ENCODE results near the gene CAPN15. TPM values are rescaled to one million over a fixed set of nuclear protein-coding genes. Genes with fewer than 3 reads are reported as not detected.
"Not testable (repeated sequence)": the region's sequence is repeated elsewhere in the genome, so short reads cannot be mapped to it uniquely, and the experiment has no call there.

CAPN15 gene
- polyA plus RNA-seq: 10 to 100 TPM in 2 of 3 donors, 1 to 10 TPM in 1; 9.2 to 30.7 (median 10.1) TPM

- Mint-ChIP-seq H3K4me1 (peaks cover 44 to 48% of the 10 kb centered on the region in 2 donors), H3K27ac (peak within 1 kb of the TSS; percentile 95 to 98 (median 97)), H3K4me3 (peak within 1 kb of the TSS; percentile 93 to 99 (median 96)), H3K9me3 (no peaks in the 10 kb centered on the region), H3K27me3 (ENCODE audit: low read depth in 3 of 3) (peaks cover 2 to 20% (median 3%) of the 10 kb centered on the region in 3 donors), H3K36me3 (no peaks in the 10 kb centered on the region)
- DNase-seq: peak; percentile 89 to 91 (median 90)
These were observed at the start of gene CAPN15 for GRCh38 chr16:527015-527903. Gene CAPN15 (plus strand): TSS chr16:527712. CDS start chr16:546839, 19,127 bp downstream.

- H3K4me1 Mint-ChIP-seq; H3K27ac Mint-ChIP-seq; H3K4me3 Mint-ChIP-seq; DNase-seq; H3K36me3 Mint-ChIP-seq; H3K27me3 Mint-ChIP-seq (ENCODE audit: low read depth in 3 of 3); H3K9me3 Mint-ChIP-seq: not testable (repeated sequence)
These were observed 49.2 kb upstream of the CAPN15 start for GRCh38 chr16:478287-478686.

- Mint-ChIP-seq H3K27ac (no peak overlapping the region), H3K4me1 (no peaks in the 10 kb centered on the region), H3K9me3 (no peaks in the 10 kb centered on the region), H3K27me3 (ENCODE audit: low read depth in 3 of 3) (peaks cover 0 to 3% (median 0%) of the 10 kb centered on the region in 3 donors), H3K4me3 (no peak overlapping the region), H3K36me3 (peaks cover under 1 to 5% (median under 1%) of the 10 kb centered on the region in 3 donors)
- no peak for DNase-seq
These were observed 44.9 kb upstream of the CAPN15 start for GRCh38 chr16:482468-483185.

GRCh38 chr16:483341-484075 is 44.0 kb upstream of the CAPN15 start:
- peaks cover 0 to 3% (median 0%) of the 10 kb centered on the region in 3 donors for H3K27me3 Mint-ChIP-seq (ENCODE audit: low read depth in 3 of 3)
- H3K4me3 Mint-ChIP-seq: no peak overlapping the region
- peaks cover 4 to 8% (median 4%) of the 10 kb centered on the region in 3 donors for H3K36me3 Mint-ChIP-seq
- no peaks in the 10 kb centered on the region for H3K9me3 Mint-ChIP-seq
- DNase-seq: no peak
- H3K27ac Mint-ChIP-seq: no peak overlapping the region
- H3K4me1 Mint-ChIP-seq: no peaks in the 10 kb centered on the region

DNA sequence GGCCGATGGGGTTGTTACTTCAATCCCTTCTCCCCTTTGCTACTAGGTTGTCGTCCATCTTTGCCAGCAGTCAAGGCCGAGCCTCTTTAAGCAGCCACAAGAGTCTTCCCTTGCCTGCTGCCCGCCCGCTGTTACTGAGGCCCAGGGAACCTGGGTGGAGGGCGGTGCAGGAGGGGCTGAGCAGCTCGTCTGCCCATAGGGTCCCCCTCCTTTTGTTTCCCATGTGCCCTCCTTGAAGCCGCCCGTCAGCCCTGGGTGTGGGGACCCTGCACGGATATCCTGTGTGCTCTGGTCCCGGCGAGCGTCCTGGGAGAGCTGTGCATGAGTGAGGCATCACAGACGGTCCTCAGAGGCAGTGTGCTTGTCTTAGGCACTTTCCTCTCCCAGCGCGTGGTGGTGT is 37.9 kb upstream of the CAPN15 start:
- DNase-seq: no peak
- no peaks in the 10 kb centered on the region for H3K9me3 Mint-ChIP-seq
- H3K4me3 Mint-ChIP-seq: no peak overlapping the region
- no peaks in the 10 kb centered on the region for H3K4me1 Mint-ChIP-seq
- H3K27me3 Mint-ChIP-seq (ENCODE audit: low read depth in 3 of 3): peaks cover 0 to 2% (median 0%) of the 10 kb centered on the region in 3 donors
- no peak overlapping the region for H3K27ac Mint-ChIP-seq
- peaks cover 4 to 8% (median 4%) of the 10 kb centered on the region in 3 donors for H3K36me3 Mint-ChIP-seq

GRCh38 chr16:490768-491167 is 36.7 kb upstream of the CAPN15 start:
- Mint-ChIP-seq H3K27ac (no peak overlapping the region), H3K27me3 (ENCODE audit: low read depth in 3 of 3) (peaks cover 0 to 2% (median 0%) of the 10 kb centered on the region in 3 donors), H3K4me1 (no peaks in the 10 kb centered on the region), H3K4me3 (no peak overlapping the region), H3K9me3 (no peaks in the 10 kb centered on the region), H3K36me3 (peaks cover 4 to 8% (median 4%) of the 10 kb centered on the region in 3 donors)
- DNase-seq: no peak

- Mint-ChIP-seq H3K9me3 (no peaks in the 10 kb centered on the region), H3K36me3 (peaks cover 4 to 8% (median 4%) of the 10 kb centered on the region in 3 donors), H3K27ac (no peak overlapping the region), H3K27me3 (ENCODE audit: low read depth in 3 of 3) (peaks cover 0 to 2% (median 0%) of the 10 kb centered on the region in 3 donors), H3K4me3 (no peak overlapping the region), H3K4me1 (no peaks in the 10 kb centered on the region)
- no peak for DNase-seq
These were observed 36.1 kb upstream of the CAPN15 start for GRCh38 chr16:491220-491919.

GRCh38 chr16:492211-492875 is 35.2 kb upstream of the CAPN15 start:
- H3K27me3 Mint-ChIP-seq (ENCODE audit: low read depth in 3 of 3): peaks cover 0 to 2% (median 0%) of the 10 kb centered on the region in 3 donors

DNA sequence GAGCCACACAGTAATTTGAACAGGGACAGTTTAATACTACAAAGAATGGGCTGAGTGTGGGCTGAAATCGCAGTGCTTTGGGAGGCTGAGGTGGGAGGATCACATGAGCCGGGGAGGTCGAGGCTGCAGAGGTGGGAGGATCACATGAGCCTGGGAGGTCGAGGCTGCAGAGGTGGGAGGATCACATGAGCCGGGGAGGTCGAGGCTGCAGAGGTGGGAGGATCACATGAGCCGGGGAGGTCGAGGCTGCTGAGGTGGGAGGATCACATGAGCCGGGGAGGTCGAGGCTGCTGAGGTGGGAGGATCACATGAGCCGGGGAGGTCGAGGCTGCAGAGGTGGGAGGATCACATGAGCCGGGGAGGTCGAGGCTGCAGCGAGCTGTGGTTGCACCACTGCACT is 32.8 kb upstream of the CAPN15 start:
- H3K27me3 Mint-ChIP-seq (ENCODE audit: low read depth in 3 of 3); H3K36me3 Mint-ChIP-seq; H3K9me3 Mint-ChIP-seq; H3K4me1 Mint-ChIP-seq; DNase-seq; H3K4me3 Mint-ChIP-seq: not testable (repeated sequence)
- peak overlapping the region in 1 of 6 donors; percentile 39 for H3K27ac Mint-ChIP-seq

More at GRCh38 chr16:492211-492875, 35.2 kb upstream of the CAPN15 start:
- Mint-ChIP-seq H3K27ac (no peak overlapping the region), H3K4me3 (no peak overlapping the region), H3K9me3 (no peaks in the 10 kb centered on the region), H3K4me1 (no peaks in the 10 kb centered on the region), H3K36me3 (peaks cover 4 to 9% (median 4%) of the 10 kb centered on the region in 3 donors)
- no peak for DNase-seq

- Mint-ChIP-seq H3K27me3 (ENCODE audit: low read depth in 3 of 3) (peaks cover 0 to 2% (median 0%) of the 10 kb centered on the region in 3 donors), H3K4me3 (no peak overlapping the region), H3K27ac (peak overlapping the region in 1 of 6 donors; percentile 39), H3K4me1 (no peaks in the 10 kb centered on the region), H3K36me3 (peaks cover 0 to 7% (median 4%) of the 10 kb centered on the region in 3 donors), H3K9me3 (no peaks in the 10 kb centered on the region)
- peak in 2 of 3 donors; percentile 11 to 13 for DNase-seq
These were observed 32.3 kb upstream of the CAPN15 start for GRCh38 chr16:495127-495748.

- Mint-ChIP-seq H3K4me1 (no peaks in the 10 kb centered on the region), H3K9me3 (no peaks in the 10 kb centered on the region), H3K27ac (no peak overlapping the region), H3K36me3 (peaks cover 0 to 7% (median 4%) of the 10 kb centered on the region in 3 donors), H3K4me3 (no peak overlapping the region), H3K27me3 (ENCODE audit: low read depth in 3 of 3) (no peaks in the 10 kb centered on the region)
- DNase-seq: no peak
These were observed 31.2 kb upstream of the CAPN15 start for GRCh38 chr16:496097-496886.

DNA sequence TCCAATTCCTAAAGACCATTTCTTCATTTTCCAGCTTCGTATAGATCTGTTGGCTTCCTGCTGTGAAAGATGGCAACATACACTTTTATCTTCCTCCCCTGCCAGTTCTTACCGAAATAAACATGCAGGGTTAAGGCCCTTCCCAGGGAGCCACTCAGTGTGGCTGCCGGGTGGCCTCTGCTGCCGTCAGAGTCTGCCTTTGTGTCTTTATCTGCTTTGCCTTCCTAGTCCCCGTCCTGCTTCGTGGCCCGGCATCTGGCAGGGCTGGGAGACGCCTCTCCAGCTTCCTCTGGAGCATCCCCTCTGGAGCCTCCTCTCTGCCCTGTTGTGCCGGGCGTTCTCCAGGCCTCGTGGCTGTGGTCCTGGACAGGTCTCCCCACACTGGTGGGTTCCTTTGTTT is 30.3 kb upstream of the CAPN15 start:
- no peak for DNase-seq
- Mint-ChIP-seq H3K36me3 (peaks cover 0 to 7% (median 4%) of the 10 kb centered on the region in 3 donors), H3K27me3 (ENCODE audit: low read depth in 3 of 3) (no peaks in the 10 kb centered on the region), H3K4me3 (no peak overlapping the region), H3K27ac (no peak overlapping the region), H3K9me3 (no peaks in the 10 kb centered on the region), H3K4me1 (peaks cover 0 to 3% of the 10 kb centered on the region in 2 donors)
